C4-2B (cell line): ENCODE measurements around the gene FXR2.

Experiments used
- CTCF ChIP-seq: fragments of 450-650 bp; conservative IDR thresholded peaks from 2 replicates; pipeline ENCODE4 v1.5.1; 2017; ENCODE audit warnings: mild to moderate bottlenecking
- ZFX ChIP-seq: fragments of 450-650 bp; IDR thresholded peaks from 2 replicates; pipeline ENCODE4 v1.6.1; 2017

GRCh38 chr17:7589891-7590691 lies 24.6 kb downstream of the FXR2 start, which contains the start of gene SOX15:
- TF ChIP-seq CTCF (no peak), ZFX (no peak)
